Endometrium (tissue), 2 donors: ENCODE measurements around the gene ROBO1.

Experiments
- FAIRE-seq: peaks from 2 replicates; lab custom pipeline; 2012; peaks lifted over from hg19 to GRCh38; lab: Jason Lieb, UNC
- donor health status: control.
- donor health status: control.

The ROBO1 gene

GRCh38 chr3:79160421-79160820 lies 607.4 kb downstream of the ROBO1 start:
- no peak for FAIRE-seq

- no peak for FAIRE-seq
Observed at GRCh38 chr3:79159736-79160135, 608.1 kb downstream of the ROBO1 start.

- FAIRE-seq, result no peak
Observed at GRCh38 chr3:79157191-79157590, 610.6 kb downstream of the ROBO1 start.

GRCh38 chr3:79154865-79155264 lies 612.9 kb downstream of the ROBO1 start:
- no peak for FAIRE-seq

- FAIRE-seq, result no peak
Observed at GRCh38 chr3:79148786-79149185, 619.0 kb downstream of the ROBO1 start.

- no peak for FAIRE-seq
Observed at GRCh38 chr3:79146024-79146423, 621.8 kb downstream of the ROBO1 start.

- no peak for FAIRE-seq
Observed at GRCh38 chr3:79140708-79141107, 627.1 kb downstream of the ROBO1 start.

- FAIRE-seq, result no peak
Observed at GRCh38 chr3:79139395-79140068, 628.3 kb downstream of the ROBO1 start.

- FAIRE-seq, result no peak
Observed at GRCh38 chr3:79125313-79125984, 642.3 kb downstream of the ROBO1 start.

- no peak for FAIRE-seq
Observed at GRCh38 chr3:79115458-79115857, 652.3 kb downstream of the ROBO1 start.

- no peak for FAIRE-seq
Observed at GRCh38 chr3:79113876-79114275, 653.9 kb downstream of the ROBO1 start.

- FAIRE-seq, result peak; percentile 33
Observed at GRCh38 chr3:79111375-79112052, 656.3 kb downstream of the ROBO1 start.

- no peak for FAIRE-seq
Observed at GRCh38 chr3:79109754-79110153, 658.0 kb downstream of the ROBO1 start.

- no peak for FAIRE-seq
Observed at GRCh38 chr3:79103307-79103706, 664.5 kb downstream of the ROBO1 start.

- no peak for FAIRE-seq
Observed at GRCh38 chr3:79097964-79098660, 669.7 kb downstream of the ROBO1 start.

- no peak for FAIRE-seq
Observed at GRCh38 chr3:79094654-79095053, 673.1 kb downstream of the ROBO1 start.

- peak; percentile 74 for FAIRE-seq
Observed at GRCh38 chr3:79086514-79086913, 681.3 kb downstream of the ROBO1 start.

GRCh38 chr3:79085171-79085570 lies 682.6 kb downstream of the ROBO1 start:
- FAIRE-seq, result no peak

- no peak for FAIRE-seq
Observed at GRCh38 chr3:79081335-79081734, 686.5 kb downstream of the ROBO1 start.

GRCh38 chr3:79074558-79074957 lies 693.2 kb downstream of the ROBO1 start:
- FAIRE-seq, result peak; percentile 45

GRCh38 chr3:79067734-79068133 lies 700.1 kb downstream of the ROBO1 start:
- FAIRE-seq, result no peak

- FAIRE-seq, result no peak
Observed at GRCh38 chr3:79066481-79066880, 701.3 kb downstream of the ROBO1 start.

GRCh38 chr3:79063624-79064023 lies 704.2 kb downstream of the ROBO1 start:
- no peak for FAIRE-seq
